AG04450 (cell line): Measurements from ENCODE around the gene CD68. TPM values are rescaled to one million over a fixed set of nuclear protein-coding genes. Genes with fewer than 3 reads are reported as not detected.
A peak's percentile ranks its signal among the peaks of the same experiment; 100 is the strongest.

Experiments
- CTCF ChIA-PET: fragments of 300-600, 350-600 bp; formaldehyde crosslinking; extraction: SDS; loops from one replicate; lab custom pipeline; 2022; ENCODE audit warnings: antibody characterized with exemption, inconsistent platforms; lab: Charles Lee
- POLR2A ChIA-PET: fragments of 350-600 bp; formaldehyde crosslinking; extraction: SDS; loops from one replicate; lab custom pipeline; 2021; ENCODE audit warnings: antibody characterized with exemption, inconsistent platforms; lab: Yijun Ruan, JAX
- DNase-seq: peaks from one replicate; pipeline ENCODE4 v3.0.0-alpha.2; 2011; ENCODE audit warnings: low read depth, low spot score
- H3K27ac ChIP-seq: one replicate; pipeline ENCODE4 v1.5.1; 2012; ENCODE audit warnings: low read depth, low read length, control low read depth
- H3K27me3 ChIP-seq: one replicate; pipeline ENCODE4 v1.6.0; 2012; ENCODE audit warnings: low read length; ENCODE audit not compliant: control insufficient read depth, insufficient read depth
- H3K4me3 ChIP-seq: 2 replicates; pipeline ENCODE4 v1.5.1; 2011; ENCODE audit warnings: mild to moderate bottlenecking, low read depth, low read length, control low read depth
- H3K9me3 ChIP-seq: 2 replicates; pipeline ENCODE4 v1.5.1; 2012; ENCODE audit warnings: low read length; ENCODE audit not compliant: control insufficient read depth, insufficient read depth
- CTCF ChIP-seq: IDR thresholded peaks from 2 replicates; pipeline ENCODE4 v1.5.1; 2011; ENCODE audit warnings: low read depth, low read length, control low read depth, inconsistent platforms
- polyA plus RNA-seq: library from polyadenylated mRNA; depleted of rRNA; stranded (reverse); fragments of >200 nt; gene quantifications from 2 replicates; pipeline ENCODE4 v1.2.3, GENCODE V29; 2011

Gene CD68
- polyA plus RNA-seq, 1 experiment, result 34.1 TPM

DNA sequence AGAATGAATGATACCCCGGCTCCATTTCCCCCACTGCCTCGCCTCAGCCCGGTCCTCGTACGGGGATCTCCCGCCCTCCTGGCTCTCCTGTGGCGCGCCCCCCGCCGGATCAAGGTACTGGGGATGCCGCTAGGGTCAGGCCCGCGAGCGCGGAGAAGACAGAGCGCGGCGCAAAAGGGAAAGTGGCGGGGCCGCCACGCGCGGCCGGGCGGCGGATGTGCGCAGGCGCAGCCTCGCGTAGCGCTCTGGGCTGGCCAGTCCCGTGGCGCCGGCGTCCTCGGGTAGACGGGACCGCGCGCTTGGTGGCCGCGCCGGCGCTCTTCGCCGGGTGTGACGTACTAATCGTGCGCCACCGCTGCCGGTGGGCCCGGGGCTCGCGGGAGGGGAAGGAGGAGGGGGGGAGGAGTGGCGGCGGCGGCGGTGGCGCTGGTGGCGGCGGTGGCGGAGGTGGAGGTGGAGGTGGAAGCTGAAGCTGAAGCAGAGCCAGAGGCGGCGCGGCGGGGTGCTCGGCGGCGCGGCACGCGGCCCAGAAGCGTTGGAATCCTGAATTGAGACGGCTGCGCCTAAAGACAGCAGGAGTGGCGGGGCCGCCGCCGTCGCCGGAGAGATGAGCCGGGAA lies 17.7 kb upstream of the CD68 start, which contains the start of gene SENP3:
SENP3 (plus strand) TSS at position 331 of the 619 bp plus-strand sequence. CDS start 1,158 bp downstream, outside the sequence.
- no peak for TF ChIP-seq CTCF
- Histone ChIP-seq H3K27ac (peak within 1 kb of the TSS; percentile 83), H3K9me3 (no peaks in the 10 kb centered on the region; the same call in 1 of the 2 replicates), H3K27me3 (no peaks in the 10 kb centered on the region), H3K4me3 (peak within 1 kb of the TSS; percentile 82)
- peak; percentile 61 for DNase-seq
- ChIA-PET POLR2A (interaction anchor here (0.6 to 1.8 kb wide), 10 partner anchors 12 to 158 kb away, joined by 3 to 8 read pairs (median 4); partner anchors contain the start of genes CD68, MPDU1 and TMEM256), CTCF (interaction anchor here (0.6 to 3.1 kb wide), 36 partner anchors 9 to 308 kb away, joined by 3 to 116 read pairs (median 7); partner anchors contain the start of genes CD68, MPDU1, NEURL4 and NLGN2)

GRCh38 chr17:7562208-7562605 lies 17.2 kb upstream of the CD68 start:
- Histone ChIP-seq H3K27ac (peak overlapping the region; percentile 52), H3K4me3 (peak overlapping the region; percentile 82), H3K27me3 (no peaks in the 10 kb centered on the region), H3K9me3 (no peaks in the 10 kb centered on the region; the same call in 1 of the 2 replicates)
- POLR2A ChIA-PET, result interaction anchor here (0.8 to 1.2 kb wide), 4 partner anchors 11 to 27 kb away, joined by 3 to 5 read pairs (median 3); partner anchors contain the start of gene CD68
- CTCF ChIA-PET, result interaction anchor here (1.7 to 2.9 kb wide), 4 partner anchors 9 to 27 kb away, joined by 7 to 24 read pairs (median 10); partner anchors contain the start of gene SOX15
- TF ChIP-seq CTCF, result no peak
- no peak for DNase-seq

DNA sequence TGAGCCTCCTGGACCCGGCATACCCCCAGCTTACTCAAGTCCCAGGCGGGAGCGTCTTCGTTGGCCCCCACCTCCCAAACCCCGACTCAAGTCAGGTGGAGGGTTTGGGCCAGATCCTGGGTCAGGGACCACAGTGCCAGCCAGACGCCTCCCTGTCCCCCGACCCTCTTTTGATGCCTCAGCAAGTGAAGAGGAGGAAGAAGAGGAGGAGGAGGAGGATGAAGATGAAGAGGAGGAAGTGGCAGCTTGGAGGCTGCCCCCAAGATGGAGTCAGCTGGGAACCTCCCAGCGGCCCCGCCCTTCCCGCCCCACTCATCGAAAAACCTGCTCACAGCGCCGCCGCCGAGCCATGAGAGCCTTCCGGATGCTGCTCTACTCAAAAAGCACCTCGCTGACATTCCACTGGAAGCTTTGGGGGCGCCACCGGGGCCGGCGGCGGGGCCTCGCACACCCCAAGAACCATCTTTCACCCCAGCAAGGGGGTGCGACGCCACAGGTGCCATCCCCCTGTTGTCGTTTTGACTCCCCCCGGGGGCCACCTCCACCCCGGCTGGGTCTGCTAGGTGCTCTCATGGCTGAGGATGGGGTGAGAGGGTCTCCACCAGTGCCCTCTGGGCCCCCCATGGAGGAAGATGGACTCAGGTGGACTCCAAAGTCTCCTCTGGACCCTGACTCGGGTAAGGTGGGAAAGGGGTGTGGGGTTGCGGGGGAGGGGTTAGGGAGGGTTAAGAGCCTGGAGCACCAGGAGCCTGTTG lies 16.1 kb upstream of the CD68 start:
- POLR2A ChIA-PET, result no interaction called here
- H3K4me3 ChIP-seq, result 0 out of 2 replicates have a peak overlapping the region, but pooled peaks have one; percentile 82
- no peak overlapping the region for H3K27ac ChIP-seq
- H3K27me3 ChIP-seq, result no peaks in the 10 kb centered on the region
- no peak for TF ChIP-seq CTCF
- H3K9me3 ChIP-seq, result no peaks in the 10 kb centered on the region; the same call in 1 of the 2 replicates
- DNase-seq, result no peak
- CTCF ChIA-PET, result no interaction called here

DNA sequence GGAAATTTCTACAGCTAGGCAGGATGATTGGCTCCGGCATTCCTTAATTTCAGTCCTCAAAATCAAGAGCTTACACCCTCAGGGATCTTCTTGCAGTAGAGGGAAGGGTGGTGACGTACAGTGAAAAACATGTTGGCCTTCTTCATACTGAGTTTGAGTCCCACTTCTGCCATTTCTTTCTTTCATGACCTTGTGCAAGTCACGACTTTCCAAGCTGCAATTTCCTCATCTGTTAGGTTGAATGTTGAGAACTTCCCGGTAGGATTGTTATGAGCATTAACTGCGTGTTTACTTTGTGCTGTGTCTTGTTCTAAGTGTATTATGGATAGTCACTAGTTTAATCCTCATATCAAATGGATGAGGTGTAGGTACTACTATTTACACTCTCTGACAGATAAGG lies 9.9 kb upstream of the CD68 start:
- DNase-seq, result no peak
- ChIA-PET POLR2A (interaction anchor here (1.3 kb wide), 1 partner anchor 10 kb away, joined by 3 read pairs; the partner anchor contains the start of gene CD68), CTCF (interaction anchor here (1.6 to 3.4 kb wide), 2 partner anchors 8 to 55 kb away, joined by 4 to 24 read pairs; partner anchors contain the start of gene SENP3)
- Histone ChIP-seq H3K4me3 (no peak overlapping the region), H3K27me3 (no peaks in the 10 kb centered on the region), H3K27ac (no peak overlapping the region), H3K9me3 (peaks cover 7% of the 10 kb centered on the region; the same call in 1 of the 2 replicates)
- no peak for TF ChIP-seq CTCF
